GM04504 (cell line): ENCODE results near the gene FAIM2.
"Not testable (repeated sequence)": the region's sequence is repeated elsewhere in the genome, so short reads cannot be mapped to it uniquely, and the experiment has no call there.

ENCODE experiments used
- DNase-seq: peaks from one replicate; pipeline ENCODE4 v3.0.0-alpha.2; 2012; ENCODE audit warnings: low read depth

Gene FAIM2

DNA sequence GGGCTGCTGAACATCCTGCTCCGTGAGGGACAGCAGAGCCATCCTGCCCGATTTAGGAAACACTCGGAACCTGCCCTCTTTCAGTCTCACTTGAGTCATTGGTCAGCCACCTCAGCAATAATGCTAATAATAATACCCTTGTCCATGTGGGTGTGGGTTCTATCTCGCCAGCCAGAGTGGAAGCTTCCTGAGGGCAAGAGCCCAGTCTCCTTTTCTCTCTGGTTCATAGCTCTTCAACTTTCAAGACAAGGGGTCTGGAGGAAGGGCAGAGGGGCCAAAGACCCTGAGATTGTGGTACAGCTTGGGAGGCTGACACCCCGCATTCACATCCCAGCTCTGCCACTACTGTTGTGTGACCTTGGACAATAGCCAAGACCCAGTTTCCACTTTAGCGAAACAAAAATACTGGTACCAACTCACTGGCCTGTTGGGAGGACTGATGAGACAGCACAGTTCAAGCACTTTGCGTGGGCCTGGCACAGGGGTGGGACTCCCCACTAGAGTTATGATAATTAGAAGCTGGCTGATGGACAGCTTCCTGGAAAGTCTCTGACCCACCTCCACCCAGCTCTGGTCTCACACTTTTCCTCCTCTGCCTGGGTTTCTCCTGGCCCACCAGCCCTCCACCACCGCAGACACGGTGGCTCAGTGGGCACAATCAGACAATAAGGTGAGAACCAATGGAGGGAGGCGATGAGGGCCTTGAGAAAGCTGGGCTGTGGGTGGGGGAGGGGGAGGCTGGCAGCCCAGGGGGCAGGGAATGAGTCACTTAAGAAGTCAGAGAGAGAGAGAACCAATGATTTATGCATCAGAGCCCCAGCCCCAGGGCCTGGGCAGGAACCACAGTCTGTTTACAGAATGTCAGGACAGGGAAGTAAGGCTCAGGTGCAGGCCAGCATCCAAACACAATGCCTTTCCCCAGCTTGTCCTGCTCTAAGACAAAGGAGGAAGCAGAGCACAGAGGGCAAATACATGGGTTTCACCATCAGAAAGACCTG is 9.6 kb downstream of the FAIM2 start:
- DNase-seq, result no peak

DNA sequence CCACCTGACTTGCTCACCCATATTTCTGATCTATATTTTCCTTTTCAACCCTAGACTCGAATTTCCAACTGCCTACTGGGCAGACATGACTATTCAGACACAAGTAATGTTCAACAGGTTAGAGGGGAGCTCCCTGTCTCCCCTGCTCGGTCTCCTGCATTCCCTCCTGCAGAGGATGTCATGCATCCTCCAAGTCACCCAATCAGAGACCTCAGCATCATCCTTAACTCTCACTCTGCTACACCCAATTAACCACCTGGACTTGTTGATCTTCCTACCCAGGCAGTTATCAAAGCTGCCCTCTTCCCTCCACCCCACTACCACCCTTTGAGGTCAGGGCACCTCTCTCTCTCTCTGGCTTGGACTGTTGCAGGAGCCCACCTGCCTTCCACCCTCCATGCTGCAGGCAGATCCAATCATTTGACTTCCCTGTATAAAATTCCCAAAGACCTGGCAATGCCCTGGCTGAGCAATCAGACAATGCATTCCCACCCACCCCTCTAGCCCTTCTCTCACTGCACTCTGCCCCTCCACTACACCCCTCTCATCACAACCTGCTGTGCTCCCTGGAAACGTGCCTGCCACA is 10.9 kb downstream of the FAIM2 start:
- no peak for DNase-seq

DNA sequence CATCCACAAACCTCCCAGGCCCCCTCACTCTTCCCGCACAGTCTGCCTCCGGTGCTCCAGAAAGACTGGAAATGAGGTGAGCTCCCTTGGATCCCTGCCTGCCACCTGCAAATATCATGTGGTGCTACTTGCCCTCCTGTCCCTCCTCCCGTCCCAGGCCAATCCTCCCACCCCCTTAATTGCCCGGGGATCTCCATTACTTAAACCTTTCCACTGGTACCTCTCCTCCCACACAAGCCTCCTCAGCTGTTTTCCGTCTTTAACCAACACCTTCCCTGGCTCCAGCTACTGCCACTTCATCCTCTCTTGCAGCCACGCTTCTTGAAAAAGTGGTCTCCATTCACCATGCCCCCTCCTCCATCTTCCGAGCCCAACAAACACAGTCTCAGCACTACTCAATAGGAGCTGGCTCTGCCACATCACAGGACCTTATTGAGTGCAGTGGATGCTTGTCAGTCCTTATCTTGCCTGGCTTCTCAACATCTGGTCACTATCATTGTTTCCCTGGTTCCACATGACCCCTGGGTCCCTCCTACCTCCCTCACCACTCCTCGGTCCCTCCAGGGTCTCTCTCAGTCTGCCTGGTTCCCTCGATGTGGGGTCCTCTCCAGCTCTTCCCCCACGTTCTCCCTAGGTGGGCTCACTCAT is 11.5 kb downstream of the FAIM2 start:
- no peak for DNase-seq

DNA sequence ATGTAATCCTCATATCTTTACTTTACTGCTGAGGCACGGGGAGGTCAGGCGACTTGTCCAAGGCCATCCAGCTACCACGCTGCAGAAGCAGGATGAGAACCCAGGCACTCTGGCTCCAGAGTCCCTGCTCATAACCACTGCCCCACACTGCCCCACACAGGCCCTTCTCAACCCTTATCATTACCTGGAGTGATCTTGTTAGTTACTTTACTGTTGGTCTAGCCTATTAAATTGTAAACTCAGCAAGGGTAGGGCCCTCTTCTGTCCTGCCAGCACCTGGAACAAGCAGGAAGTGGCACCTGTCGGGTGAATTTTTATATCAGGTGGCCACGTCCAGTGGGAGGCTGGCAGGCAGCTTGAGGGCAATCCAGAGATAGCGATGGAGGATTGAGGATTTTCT is 12.2 kb downstream of the FAIM2 start:
- DNase-seq, result no peak

DNA sequence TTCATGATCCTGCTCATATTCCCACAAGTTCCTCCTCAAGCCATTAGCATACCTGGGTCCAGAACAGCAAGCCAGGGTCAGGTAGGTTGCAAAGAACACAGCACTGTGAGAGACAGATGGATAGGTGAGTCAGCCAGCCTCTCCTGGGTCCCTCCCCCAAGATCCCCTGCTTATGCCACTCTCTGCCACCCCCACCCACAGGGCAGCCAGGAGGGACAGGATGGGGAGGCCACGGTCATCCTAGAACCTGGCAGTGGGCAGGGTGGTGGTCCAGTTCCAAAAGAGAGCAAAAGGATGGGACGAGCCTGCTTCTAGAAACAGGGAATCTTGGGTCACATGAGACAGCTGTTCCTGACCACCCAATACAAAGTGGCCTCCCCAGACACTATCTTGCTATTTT is 12.7 kb downstream of the FAIM2 start:
- no peak for DNase-seq

DNA sequence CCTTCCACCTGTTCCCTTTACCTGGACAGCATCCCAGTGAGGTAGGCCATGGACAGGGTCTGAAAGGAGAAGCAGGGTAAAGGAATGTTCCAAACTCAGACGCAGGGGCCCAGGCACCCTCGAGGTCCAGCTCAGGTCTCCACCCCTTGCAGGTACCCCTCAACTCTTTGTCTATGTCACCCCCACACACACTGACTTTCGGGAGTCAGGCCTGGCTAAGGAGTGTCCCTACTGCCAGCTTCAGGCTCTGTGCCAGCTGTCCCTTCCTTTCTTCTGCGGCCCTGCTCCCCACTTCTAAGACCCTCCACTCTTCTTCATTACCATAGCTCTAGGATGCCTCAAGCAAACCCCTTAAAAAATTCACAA is 13.6 kb downstream of the FAIM2 start:
- DNase-seq, result no peak

DNA sequence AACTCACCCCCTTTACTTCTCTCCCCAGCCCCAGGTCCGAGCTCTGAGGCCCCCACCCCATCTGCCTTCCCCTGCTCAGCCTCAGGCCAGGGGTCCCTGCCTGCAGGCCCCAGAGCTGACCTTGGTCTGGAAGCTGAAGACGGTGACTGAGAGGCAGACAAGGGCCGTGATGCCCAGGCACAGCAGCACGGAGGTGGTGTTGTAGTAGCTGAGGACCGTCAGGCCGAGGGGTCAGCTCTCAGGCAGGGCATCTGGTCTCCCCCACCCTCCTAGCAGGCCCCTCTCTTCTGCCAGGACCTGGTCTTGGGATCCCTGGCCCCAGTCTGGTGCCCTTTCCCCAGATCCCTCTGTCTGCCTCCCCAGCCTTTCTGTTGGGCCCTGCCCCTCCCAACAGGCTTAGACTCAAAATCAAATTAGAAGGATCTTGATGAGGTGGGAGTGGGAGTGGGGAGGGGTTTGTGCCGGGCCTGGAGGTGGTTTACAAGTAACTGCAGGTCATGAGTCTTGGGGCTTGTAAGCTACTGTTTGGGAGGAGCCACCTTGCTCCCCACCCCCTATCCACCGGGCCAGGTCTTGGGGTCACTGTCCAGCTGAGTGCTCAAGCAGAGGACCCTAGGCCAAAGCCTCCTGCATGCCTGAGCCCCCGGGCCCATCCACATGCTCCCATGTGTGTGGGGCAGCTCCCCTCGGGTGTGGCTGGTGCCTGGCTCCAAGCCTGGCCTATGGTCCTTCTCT is 14.2 kb downstream of the FAIM2 start:
- no peak for DNase-seq

DNA sequence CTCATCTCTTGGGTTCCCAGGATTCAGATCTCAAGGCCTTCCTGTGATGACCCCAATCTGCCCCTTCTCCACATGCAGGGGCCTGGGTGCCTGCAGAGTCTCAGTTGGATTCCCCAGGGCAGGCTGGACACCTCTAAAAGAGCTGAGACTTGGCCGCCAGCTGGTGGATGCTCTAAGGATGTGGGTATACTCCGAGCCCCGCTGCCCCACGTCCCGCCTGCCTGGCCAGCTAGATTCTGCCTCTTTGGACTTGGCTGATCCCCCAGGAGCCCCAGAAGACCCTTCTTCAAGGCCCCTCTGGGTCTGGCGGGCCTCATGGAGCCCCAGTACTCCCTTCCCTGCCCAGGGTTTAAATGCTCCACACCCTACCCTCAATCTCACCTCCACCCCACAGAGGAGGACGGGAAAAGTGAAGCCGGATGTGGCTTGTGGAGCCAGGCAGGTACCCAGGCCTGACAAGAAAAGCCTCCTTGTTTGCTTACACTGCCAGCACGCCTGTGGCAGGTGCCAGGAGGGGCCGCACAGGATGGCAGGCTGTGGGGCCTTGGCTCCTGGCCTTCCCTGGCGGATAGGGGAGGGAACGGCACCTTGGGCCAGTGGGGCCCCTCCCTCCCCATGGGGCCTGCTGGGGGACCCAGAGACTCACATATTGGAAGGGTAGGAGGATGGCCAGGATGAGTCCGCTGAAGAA is 15.1 kb downstream of the FAIM2 start:
- no peak for DNase-seq

DNA sequence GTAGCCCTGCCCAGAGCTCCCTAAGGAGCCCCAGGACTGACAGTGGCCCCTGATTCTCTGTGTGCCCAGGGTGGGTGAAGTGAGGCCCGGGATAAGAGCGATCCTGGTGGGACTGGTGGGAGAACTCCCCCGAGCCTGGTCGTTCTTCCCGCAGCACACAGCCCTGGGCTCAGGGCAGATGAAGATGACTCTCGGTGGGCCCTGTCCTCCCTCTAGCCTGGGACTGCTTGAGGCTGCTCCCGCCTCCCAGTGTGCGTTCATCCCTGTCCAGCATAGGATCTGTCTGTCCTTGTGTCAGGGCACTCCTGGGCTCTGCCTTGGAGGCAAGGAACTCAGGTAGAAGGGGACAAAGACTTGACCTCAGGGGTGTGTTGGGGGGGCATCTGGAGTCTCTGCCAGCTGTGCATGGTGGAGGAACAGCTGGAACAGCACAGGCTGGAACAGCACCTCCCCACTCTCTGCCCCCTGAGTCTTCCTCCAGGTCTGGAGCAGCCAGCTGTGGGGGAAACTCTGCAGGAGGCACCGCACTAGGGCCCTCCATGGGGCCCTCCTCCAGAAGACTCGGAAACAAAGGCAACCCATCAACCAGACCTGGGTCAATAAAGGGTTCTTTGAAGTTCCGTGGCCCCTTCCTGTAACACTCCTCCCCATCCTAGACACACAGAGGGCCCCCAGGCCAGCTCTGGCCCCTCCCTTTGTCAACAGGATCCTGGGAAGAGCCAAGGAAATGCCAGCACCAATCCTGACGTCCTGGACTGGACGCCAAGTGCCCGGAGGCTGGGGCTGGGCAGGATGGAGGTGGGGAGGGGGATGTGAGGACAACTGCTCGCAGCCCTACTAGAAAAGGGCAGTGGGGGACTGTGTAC is 15.9 kb downstream of the FAIM2 start:
- no peak for DNase-seq

DNA sequence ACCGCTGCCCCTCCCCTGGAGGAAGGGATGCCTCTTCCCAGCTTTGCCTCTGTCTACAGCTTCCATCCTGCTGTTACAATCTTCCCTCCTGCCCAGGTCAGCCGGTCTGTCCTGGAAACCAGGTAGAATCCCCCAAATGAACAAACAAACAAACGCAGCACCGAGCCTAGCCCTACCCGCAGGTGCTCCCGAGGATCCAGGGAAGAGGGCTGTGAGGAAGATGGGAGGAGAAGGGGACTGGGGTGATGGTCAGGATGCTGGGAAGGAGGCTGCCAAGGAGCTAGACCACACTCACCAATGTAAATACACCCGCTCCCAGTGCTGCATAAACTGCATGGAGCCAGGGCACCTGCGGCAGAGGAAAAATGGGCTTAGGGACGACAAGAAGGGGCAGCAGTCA is 16.6 kb downstream of the FAIM2 start:
- no peak for DNase-seq

DNA sequence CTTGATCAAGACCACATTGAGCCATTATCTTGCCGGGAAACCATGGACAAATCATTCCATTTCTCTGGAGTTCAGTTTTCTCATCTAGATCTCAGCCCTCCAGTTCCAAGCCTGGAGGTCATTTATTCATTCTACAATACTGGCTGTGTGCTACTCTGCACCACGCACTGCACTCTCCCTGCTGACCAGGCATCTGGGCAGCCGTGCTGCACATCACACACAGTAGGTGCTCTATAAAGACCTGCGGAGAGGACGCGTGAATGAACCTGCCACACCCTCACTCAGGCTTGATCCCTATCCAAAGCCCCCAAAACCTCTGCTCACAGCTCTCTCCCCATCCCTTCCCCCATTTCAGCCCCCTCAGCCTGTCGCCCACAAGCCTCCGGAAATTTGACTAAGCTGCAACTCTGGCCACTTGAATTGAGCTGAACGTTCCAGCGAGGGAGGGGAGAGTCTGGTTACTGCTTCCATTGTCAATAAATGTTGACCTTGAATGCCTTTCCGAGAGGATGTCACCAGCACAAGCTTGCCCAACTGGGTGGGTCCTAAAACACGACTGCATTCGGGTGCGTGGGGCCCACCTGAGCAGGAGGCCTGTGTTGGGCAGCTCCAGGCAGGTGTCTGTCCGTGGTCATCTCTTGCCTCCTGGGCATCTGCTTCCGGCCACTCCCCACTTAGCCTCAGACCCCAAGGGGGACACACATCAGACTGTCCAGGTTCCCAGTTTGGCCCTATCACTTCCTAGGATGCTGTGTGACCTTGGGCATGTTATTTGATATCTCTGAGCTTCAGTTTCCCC is 17.8 kb downstream of the FAIM2 start:
- DNase-seq, result no peak

DNA sequence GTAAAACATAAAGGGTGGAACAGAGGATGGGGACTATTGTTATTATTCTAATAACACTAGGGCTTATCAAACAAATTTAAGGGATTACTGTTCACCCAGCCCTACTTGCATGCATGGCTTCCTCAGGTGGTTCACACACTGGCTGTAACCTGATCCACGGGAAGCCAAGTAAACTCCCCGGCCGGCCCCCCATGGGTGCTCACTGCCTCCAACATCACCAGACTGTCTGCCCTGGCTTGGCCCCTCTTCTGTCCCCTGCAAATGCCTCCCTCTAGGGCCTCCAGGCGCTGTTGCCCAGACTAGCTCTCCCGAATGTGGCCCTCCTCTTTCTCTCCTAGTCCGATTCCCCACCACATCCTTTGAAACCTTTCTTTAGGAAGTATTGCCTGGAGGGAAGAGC is 18.6 kb downstream of the FAIM2 start:
- no peak for DNase-seq

DNA sequence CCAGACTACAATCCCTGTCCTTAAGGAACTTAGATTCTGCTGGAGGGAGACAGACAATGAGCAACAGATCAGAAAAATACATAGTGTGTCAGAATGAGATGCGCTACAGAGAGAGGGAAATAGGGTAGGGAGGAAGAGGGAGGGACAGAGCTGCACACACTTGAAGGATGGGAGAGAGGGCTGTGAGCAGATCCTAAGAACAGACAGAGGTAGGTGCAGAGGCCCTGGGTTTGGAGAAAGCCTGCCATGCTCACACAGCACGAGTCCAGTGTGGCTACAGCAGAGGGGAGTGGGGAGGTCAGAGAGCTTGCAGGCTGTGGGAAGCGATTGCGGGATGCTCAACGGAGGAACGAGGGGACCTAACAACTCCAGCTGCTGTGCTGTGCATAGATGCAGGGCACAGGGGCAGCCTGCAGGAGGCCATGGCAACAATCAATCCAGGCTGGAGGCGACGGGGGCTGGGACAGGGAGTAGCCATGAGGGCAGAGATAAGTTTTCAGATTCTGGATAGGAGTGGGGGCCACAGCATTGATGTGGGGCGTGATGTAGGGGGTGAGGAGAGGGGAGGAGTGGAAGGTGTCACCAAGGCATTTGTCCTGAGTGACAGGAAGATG is 20.7 kb downstream of the FAIM2 start:
- DNase-seq, result no peak

DNA sequence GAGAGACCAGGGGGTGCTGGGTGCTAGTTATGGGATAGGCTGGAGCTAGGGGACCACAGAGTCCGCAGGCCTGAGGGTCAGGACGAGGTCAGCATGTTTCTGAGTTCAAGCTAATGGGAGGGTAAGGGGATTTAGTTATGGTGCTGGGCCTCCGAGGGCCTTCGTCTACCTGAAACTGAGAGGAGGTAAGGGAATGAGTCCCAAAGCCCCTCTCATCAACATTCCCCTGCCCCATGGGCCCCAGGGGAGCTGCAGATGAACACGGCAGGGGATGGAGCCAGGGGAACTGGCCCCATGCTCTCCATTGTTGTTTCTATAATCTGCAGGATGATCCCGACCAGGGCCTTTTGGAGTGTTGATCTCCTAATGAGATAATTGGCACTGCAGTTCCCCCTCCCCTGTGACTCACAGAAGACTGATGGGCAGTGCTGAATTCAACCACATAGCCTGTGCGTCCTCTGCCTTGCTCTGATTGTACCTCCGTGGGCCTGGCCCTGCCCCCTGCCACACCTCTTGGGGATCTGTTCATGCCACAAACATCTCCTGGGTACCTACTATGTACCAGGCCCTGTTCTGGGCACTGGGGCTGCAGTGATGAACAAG is 21.4 kb downstream of the FAIM2 start:
- no peak for DNase-seq

DNA sequence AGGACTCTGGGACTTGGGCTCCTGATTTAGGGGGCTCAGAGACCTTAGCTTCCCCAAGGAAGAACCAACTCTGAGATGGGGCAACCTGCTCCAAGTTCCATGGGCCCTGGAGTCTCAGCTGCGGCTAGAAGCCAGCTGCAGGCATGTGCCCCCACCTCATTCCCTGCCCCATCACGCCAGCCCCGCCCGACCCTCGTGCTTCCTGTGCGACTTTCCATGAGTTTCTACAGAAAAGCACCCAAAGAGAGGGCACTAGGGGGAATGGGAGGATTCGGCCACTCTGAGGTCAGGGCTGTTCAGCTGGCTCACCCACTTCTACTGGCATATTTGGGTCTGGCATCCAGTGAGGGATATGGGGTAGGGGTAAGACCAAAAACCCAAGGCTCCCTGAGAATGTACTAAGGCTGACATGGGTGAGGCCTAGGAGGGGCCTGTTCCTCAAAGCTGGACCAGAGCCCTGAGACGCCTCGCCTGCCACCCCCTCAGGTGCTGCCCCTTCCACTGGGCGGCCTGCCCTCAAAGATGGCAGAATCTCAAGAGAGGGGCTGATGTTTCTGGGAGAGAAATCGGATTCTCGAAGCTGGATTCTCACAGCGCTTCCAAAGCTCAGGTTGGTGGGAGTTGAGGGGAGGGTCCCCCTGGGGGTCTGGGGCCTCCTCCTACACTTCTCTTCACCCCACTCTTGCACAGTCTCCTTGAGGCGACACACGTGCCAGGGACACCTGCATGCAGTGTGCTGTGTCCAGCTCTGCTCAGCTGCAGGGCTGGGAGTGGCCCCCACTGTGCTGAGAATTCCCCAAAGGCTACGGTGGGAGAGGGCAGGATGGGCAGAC is 22.1 kb downstream of the FAIM2 start:
- DNase-seq, result no peak

DNA sequence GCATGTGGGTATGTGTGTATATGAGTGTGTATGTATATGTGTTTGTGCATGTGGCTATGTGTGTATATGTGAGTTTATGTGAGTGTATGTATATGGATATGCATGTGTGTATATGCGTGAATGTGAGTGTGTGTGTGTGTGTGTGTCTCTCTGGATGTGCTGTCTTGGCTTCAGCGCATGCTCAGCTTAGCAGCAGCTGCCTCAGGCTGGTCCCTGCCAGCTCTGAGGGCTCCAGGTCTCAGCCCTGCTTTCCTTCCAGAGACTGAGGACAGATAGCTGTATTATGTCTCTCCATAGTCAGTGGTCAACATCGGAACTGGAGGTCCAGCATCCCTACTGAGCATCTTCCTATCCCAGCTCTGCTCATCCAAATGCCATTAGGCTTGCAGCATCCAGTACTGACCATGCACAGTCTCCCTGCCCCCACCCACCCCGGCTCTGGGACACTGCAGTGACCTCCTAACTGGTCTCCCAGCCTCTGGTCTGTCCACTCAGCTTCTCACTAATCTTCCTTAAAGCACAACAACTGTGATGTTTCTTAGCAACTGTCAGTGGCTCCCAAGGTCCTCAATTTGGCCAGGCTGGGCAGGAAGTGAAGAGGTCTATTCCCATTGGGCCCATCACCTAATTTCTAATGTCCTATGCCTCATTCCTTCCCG is 22.8 kb downstream of the FAIM2 start:
- no peak for DNase-seq

DNA sequence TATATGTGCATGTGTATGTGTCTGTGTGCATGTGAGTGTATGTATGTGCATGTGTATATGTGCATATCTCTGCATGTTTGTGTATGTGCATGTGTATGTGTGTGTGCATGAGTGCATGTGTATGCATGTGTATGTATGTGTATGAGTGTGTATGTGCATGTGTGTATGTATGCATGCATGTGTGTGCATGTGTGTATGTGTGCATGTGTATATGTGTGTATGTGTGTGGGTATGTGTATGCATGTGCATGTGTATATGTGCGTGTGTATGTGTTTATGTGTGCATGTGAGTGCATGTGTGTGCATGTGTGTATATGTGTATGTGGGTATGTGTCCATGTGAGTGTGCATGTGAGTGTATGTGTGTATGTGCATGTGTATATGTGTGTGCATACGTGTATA is 24.6 kb downstream of the FAIM2 start:
- not testable (repeated sequence) for DNase-seq

DNA sequence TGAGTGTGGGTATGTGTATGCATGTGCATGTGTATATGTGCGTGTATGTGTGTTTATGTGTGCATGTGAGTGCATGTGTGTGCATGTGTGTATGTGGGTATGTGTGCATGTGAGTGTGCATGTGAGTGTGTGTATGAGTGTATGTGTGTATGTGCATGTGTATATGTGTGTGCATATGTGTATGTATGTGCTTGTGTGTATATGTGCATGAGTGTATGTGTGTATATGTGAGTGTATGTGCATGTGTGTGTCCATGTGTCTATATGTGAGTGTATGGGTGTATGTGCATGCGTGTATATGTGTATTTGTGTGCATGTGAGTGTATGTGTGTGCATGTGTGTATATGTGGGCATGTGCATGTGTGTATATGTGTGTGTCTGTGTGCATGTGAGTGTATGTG is 25.7 kb downstream of the FAIM2 start:
- DNase-seq, result no peak
